HG02610 (cell line): ENCODE data around the gene NPAS1.
"Not testable (repeated sequence)": the region's sequence is repeated elsewhere in the genome, so short reads cannot be mapped to it uniquely, and the experiment has no call there.

ENCODE experiments used
- ATAC-seq: cut with Tn5 transposase; IDR thresholded peaks from one replicate; pipeline ENCODE4 v1.9.1; 2021; ENCODE audit warnings: mild to moderate bottlenecking, moderate library complexity; ENCODE audit not compliant: unreplicated experiment

Gene NPAS1

GRCh38 chr19:47074621-47075020 is 55.0 kb downstream of the NPAS1 start:
- ATAC-seq, result no peak

- no peak for ATAC-seq
These were observed 55.7 kb downstream of the NPAS1 start for GRCh38 chr19:47075179-47075810.

DNA sequence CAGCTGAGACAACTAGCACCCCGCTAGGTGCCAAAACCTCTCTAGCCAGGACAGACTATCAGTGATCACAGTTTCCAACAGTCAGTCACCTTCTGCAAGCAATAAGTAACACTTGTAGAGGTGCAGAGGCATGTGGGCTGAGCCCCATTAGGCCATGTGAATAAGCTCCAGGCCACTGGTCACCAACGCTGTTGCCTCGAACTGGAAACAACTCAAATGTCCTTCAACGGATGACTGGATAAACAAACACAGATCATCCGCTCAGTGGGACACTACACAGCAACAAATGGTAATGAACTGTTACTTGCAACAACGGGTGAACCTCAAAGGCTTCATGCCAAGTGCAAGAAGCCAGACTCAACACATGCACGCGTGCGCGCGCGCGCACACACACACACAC is 56.3 kb downstream of the NPAS1 start:
- ATAC-seq, result no peak

DNA sequence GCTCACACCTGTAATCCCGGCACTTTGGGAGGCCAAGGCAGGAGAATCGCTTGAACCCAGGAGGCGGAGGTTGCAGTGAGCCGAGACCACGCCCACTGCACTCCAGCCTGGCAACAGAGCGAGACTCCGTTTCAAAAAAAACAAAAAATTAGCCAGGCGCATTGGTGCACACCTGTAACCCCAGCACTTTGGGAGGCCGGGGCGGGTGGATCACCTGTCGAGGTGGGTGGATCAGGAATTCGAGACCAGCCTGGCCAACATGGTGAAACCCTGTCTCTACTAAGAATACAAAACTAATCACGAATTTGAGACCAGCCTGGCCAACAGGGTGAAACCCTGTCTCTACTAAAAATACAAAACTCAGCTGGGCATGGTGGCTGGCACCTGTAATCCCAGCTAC is 58.7 kb downstream of the NPAS1 start:
- ATAC-seq, result not testable (repeated sequence)

- ATAC-seq, result no peak
These were observed 61.5 kb downstream of the NPAS1 start for GRCh38 chr19:47081095-47081494.

DNA sequence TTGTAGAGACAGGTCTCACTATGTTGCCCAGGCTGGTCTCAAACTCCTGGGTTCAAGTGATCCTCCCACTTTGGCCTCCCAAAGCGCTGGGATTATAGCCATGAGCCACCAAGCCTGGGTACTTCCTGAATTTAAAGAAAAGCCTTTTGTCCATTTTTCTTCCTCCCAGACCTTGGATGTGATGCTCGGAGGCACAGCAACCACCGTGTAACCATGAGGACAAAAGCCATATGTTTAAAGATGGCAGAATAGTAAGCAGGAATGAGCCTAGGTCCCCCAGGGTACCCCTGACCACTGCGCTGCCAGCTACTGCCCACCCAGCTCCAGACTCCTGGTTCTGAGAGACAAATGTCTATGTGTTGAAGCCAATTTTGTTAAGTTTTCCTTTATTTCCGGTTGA is 62.9 kb downstream of the NPAS1 start:
- ATAC-seq, result no peak

GRCh38 chr19:47084879-47085439 is 65.3 kb downstream of the NPAS1 start:
- no peak for ATAC-seq

DNA sequence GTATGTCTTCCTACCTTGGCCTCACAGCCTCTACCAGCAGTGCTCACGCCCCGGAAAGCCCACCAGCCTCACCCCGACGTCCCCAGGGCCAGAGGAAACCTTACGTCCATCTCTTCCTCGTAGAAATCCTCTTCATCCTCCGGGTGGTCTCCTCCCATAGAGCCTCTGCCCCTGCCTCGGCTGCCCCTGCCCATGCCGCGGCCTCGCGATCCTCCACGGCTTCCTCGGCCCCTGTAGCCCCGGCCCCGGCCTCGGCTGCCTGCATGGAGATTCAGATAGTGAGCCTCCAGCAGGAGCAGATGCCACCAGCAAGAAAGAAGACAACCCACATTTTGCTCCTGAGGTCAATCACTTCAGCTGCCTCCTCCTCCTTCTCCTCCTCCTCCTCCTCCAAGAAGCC is 66.6 kb downstream of the NPAS1 start:
- no peak for ATAC-seq

DNA sequence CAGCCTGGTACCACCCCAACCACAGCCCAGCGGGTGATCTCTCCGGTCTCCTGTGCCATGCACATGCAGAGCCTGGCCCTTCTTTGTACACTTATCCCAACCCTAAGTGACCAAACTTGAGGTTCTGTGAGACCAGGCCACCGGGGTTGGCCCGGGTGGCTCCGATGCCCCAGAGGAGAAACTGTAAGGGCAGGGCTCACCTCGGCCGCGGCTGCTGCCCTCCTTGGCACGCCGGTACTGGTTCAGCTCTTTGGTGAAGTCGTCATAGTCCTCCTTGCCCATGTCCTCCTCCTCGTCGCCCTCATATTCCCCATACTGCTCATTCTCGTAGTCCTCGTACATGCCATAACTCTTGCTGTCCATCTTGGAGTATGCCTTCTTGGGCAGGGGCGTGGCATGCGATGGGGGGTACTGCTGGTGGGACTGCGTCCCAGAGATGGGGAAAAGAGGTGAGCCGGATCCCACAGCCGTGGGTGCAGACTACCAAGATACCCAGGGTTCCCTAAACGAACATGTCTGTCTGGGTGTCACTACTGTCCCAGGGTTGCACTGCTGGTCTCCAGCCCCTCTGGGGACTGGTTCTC is 70.2 kb downstream of the NPAS1 start:
- ATAC-seq, result no peak

- ATAC-seq, result no peak
These were observed 73.6 kb downstream of the NPAS1 start for GRCh38 chr19:47093254-47093653.

- ATAC-seq, result no peak
These were observed 74.2 kb downstream of the NPAS1 start for GRCh38 chr19:47093841-47094240.

DNA sequence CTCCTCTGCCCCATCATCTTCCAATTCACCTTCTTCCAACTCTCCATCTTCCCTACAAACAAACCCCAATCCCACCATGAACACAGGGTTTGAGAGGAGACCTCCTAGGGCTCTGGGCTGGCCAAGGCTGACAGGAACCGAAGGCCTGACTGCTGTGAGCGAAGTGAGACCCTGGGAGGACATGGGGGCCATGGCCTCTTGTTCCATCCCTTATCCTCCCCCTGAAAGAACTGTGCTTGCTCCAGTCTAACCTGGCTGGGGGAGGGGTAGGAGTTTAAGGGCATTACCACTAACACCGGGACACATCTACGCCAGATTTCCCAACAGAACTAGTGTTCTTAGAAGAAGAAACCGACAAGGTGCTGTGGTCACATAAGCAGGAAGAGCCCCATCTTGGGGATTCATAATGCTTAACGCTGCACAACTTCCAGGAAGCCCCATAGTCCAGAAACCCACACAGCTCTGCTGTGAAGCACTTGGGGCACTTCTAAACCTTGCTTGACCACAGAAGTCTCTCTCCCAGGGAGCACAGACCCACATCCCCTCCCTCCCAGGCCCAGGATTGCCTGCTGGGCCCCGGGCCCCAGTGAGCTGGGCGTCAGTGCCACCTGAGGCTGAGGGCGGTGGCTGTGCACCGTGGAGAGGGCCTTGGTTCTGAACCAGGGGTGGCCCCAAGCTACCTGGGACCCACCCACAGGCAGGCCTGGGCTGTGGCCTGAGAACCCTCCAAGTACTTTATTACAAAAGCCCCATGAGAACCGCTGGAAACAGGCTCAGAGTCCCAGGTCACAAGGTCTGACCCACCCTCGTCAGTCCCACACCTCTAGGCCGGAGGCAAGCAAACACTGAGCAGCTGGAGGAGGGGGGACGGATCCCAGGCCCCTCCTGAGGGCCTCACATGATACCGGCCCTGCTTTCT is 75.2 kb downstream of the NPAS1 start:
- ATAC-seq, result no peak
